Activated CD4-positive, alpha-beta T cell treated with anti-CD3 and anti-CD28 coated beads for 36 hours (primary cell): ENCODE data around the gene SPRED2. TPM values are rescaled to one million over a fixed set of nuclear protein-coding genes. Genes with fewer than 3 reads are reported as not detected.

Experiments used
- ATAC-seq: fragments of 200-7000 bp; cut with Tn5 transposase; one replicate; pipeline ENCODE4 v1.10.0; 2021; ENCODE audit warnings: mild to moderate bottlenecking, moderate library complexity
- CTCF ChIA-PET: fragments of 350-600 bp; sonication (Branson Sonifier 250); formaldehyde crosslinking; loops from one replicate; lab custom pipeline; 2021; ENCODE audit warnings: antibody characterized with exemption; lab: Charles Lee
- POLR2A ChIA-PET: fragments of 350-600 bp; sonication (Branson Sonifier 250); formaldehyde crosslinking; loops from one replicate; lab custom pipeline; 2021; ENCODE audit warnings: antibody characterized with exemption, inconsistent platforms; lab: Charles Lee
- DNase-seq: peaks from one replicate; pipeline ENCODE4 v3.0.0-alpha.2; 2020
- H3K27ac Mint-ChIP-seq: one replicate; pipeline ENCODE4 v1.8.0; 2021; ENCODE audit warnings: mixed read lengths
- H3K27me3 Mint-ChIP-seq: one replicate; pipeline ENCODE4 v1.8.0; 2021; ENCODE audit warnings: mixed read lengths
- H3K36me3 Mint-ChIP-seq: one replicate; pipeline ENCODE4 v1.8.0; 2021; ENCODE audit warnings: low read depth, mixed read lengths
- H3K4me1 Mint-ChIP-seq: one replicate; pipeline ENCODE4 v1.8.0; 2021; ENCODE audit warnings: mixed read lengths
- H3K4me3 Mint-ChIP-seq: one replicate; pipeline ENCODE4 v1.8.0; 2021; ENCODE audit warnings: mild to moderate bottlenecking, moderate library complexity, mixed read lengths
- H3K9me3 Mint-ChIP-seq: one replicate; pipeline ENCODE4 v1.8.0; 2021; ENCODE audit warnings: low read depth, mixed read lengths
- intact Hi-C, 2 experiments: fragments of 100-400 bp; cut with DNase I in 1 of 2; cut with micrococcal nuclease in 1 of 2; formaldehyde crosslinking; loops; one replicate each; pipeline versions ENCODE4 v1.14.2 to v1.15.1; 2022 to 2024; cut with DNase I, micrococcal nuclease
- total RNA-seq, 2 experiments: library from RNA; stranded (reverse); gene quantifications; one replicate each; pipeline ENCODE4 v1.2.3, GENCODE V29; 2021

Gene SPRED2
- total RNA-seq, 2 experiments from 2014 or later = 6.7 to 7.9 TPM

- H3K4me3 Mint-ChIP-seq = no peak overlapping the region
- no peaks in the 10 kb centered on the region for H3K9me3 Mint-ChIP-seq
- ChIA-PET CTCF (interaction anchor here (2.3 kb wide), 1 partner anchor 11 kb away, joined by 12 read pairs; no protein-coding TSS in a partner anchor), POLR2A (no interaction called here)
- H3K36me3 Mint-ChIP-seq = peaks cover 3% of the 10 kb centered on the region
- H3K27ac Mint-ChIP-seq = no peak overlapping the region
- H3K27me3 Mint-ChIP-seq = peaks cover 1% of the 10 kb centered on the region
- DNase-seq = no peak
- intact Hi-C loops = no loop called here
- peaks cover 12% of the 10 kb centered on the region for H3K4me1 Mint-ChIP-seq
- ATAC-seq = no peak
Measured at GRCh38 chr2:65277118-65277517, 155.3 kb downstream of the SPRED2 start.

DNA sequence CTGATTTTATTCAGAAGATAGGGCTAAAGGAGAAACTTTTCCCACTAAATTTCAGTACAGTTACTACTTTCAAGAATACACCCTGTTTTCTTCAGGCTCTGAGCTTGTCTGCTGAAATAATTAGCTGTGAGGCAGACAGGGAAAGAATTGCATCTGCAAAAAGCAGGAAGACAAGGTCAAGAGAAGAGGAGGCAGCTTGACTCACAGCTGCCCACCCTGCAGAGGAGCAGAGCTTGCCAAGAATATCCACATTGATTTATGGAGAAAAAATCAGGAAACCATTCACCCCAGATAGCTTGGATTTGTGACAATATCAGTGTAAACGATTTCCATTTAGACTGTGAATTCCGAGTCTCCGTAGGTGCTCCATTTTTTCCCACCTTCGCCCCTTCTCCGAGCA, 155.8 kb downstream of the SPRED2 start:
- Mint-ChIP-seq H3K9me3 (no peaks in the 10 kb centered on the region), H3K27me3 (peaks cover 1% of the 10 kb centered on the region), H3K4me1 (peaks cover 12% of the 10 kb centered on the region), H3K27ac (no peak overlapping the region), H3K4me3 (no peak overlapping the region), H3K36me3 (peaks cover 7% of the 10 kb centered on the region)
- DNase-seq = no peak
- intact Hi-C loops = no loop called here
- ChIA-PET POLR2A (no interaction called here), CTCF (interaction anchor here (1.1 to 2.3 kb wide), 3 partner anchors 11 to 82 kb away, joined by 4 to 12 read pairs (median 4); no protein-coding TSS in a partner anchor)
- ATAC-seq = no peak

- ChIA-PET POLR2A (no interaction called here), CTCF (interaction anchor here (0.8 to 2.3 kb wide), 4 partner anchors 10 to 83 kb away, joined by 3 to 12 read pairs (median 4); no protein-coding TSS in a partner anchor)
- no peaks in the 10 kb centered on the region for H3K9me3 Mint-ChIP-seq
- DNase-seq (no peak), ATAC-seq (no peak)
- H3K4me3 Mint-ChIP-seq = no peak overlapping the region
- no peak overlapping the region for H3K27ac Mint-ChIP-seq
- H3K27me3 Mint-ChIP-seq = peaks cover 1% of the 10 kb centered on the region
- intact Hi-C loops = no loop called here
- H3K36me3 Mint-ChIP-seq = peaks cover 9% of the 10 kb centered on the region
- H3K4me1 Mint-ChIP-seq = peaks cover 12% of the 10 kb centered on the region
Measured at GRCh38 chr2:65275141-65275915, 157.1 kb downstream of the SPRED2 start.

DNA sequence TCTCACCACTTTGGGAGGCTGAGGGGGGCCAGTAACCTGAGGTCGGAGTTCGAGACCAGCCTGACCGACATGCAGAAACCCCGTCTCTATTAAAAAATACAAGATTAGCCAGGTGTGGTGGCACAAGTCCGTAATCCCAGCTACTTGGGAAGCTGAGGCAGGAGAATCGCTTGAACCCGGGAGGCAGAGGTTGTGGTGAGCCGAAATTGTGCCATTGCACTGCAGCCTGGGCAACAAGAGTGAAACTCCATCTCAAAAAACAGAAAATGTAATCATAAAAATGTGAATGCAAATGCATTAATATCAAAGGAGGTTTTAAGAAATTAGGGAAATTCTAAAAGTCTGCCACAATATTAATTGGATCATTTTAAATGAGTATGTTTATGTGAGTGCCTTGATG, 159.1 kb downstream of the SPRED2 start:
- no peak overlapping the region for H3K4me3 Mint-ChIP-seq
- H3K27ac Mint-ChIP-seq = no peak overlapping the region
- ChIA-PET CTCF (no interaction called here), POLR2A (no interaction called here)
- no peak for ATAC-seq
- intact Hi-C loops = no loop called here
- H3K4me1 Mint-ChIP-seq = peaks cover 5% of the 10 kb centered on the region
- no peak for DNase-seq
- no peaks in the 10 kb centered on the region for H3K9me3 Mint-ChIP-seq
- H3K36me3 Mint-ChIP-seq = peaks cover 19% of the 10 kb centered on the region
- no peaks in the 10 kb centered on the region for H3K27me3 Mint-ChIP-seq

DNA sequence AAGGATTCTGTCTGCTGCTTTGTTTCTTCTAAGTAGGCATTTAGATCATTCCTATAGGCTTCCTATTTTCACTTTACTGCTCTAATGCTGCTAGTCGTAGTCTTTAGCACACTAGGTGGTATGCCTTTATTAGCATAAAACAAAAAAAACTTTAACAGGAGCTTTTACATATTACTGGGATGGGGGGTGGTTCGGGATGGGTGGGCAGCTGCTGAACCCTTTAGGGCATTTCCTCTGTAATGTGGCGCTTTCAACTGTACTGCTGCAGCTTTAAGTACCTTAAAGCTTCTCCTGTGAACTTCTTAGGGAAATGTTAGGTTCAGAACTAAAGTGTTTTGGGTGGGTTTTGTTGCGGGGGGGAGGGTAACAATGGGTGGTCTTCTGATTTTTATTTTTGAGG, 163.4 kb downstream of the SPRED2 start:
- Mint-ChIP-seq H3K4me1 (peaks cover 5% of the 10 kb centered on the region), H3K4me3 (no peak overlapping the region), H3K9me3 (no peaks in the 10 kb centered on the region), H3K27me3 (no peaks in the 10 kb centered on the region), H3K27ac (no peak overlapping the region), H3K36me3 (peaks cover 49% of the 10 kb centered on the region)
- intact Hi-C loops = no loop called here
- ATAC-seq = no peak
- CTCF ChIA-PET = interaction anchor here (1.1 to 1.6 kb wide), 3 partner anchors 14 to 89 kb away, joined by 3 to 5 read pairs (median 3); no protein-coding TSS in a partner anchor
- no peak for DNase-seq
- POLR2A ChIA-PET = no interaction called here

DNA sequence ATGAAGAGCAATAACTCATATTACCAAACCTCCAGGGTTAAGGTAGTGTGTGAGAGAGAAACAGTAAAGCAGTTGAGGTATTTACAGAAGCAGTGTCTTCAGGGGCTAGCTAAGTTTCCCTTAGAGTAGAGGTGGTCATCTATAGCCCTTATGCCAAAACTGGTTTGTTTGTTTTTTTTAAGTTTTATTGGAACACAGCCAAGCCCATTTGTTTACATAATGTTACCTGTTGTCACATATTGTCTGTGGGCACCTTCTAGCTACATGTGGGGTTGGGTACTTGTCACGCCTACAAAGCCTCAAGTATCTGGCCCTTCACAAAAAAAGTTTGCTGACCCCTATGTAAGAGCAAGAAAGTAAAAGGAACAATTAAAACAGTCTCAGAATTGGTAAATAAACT, 165.4 kb downstream of the SPRED2 start:
- peaks cover 5% of the 10 kb centered on the region for H3K4me1 Mint-ChIP-seq
- no peaks in the 10 kb centered on the region for H3K9me3 Mint-ChIP-seq
- intact Hi-C loops = no loop called here
- ATAC-seq (no peak), DNase-seq (no peak)
- H3K27ac Mint-ChIP-seq = no peak overlapping the region
- peaks cover 49% of the 10 kb centered on the region for H3K36me3 Mint-ChIP-seq
- POLR2A ChIA-PET = no interaction called here
- no peak overlapping the region for H3K4me3 Mint-ChIP-seq
- no peaks in the 10 kb centered on the region for H3K27me3 Mint-ChIP-seq
- CTCF ChIA-PET = interaction anchor here (0.8 to 2.4 kb wide), 3 partner anchors 9 to 16 kb away, joined by 3 to 12 read pairs (median 5); no protein-coding TSS in a partner anchor

DNA sequence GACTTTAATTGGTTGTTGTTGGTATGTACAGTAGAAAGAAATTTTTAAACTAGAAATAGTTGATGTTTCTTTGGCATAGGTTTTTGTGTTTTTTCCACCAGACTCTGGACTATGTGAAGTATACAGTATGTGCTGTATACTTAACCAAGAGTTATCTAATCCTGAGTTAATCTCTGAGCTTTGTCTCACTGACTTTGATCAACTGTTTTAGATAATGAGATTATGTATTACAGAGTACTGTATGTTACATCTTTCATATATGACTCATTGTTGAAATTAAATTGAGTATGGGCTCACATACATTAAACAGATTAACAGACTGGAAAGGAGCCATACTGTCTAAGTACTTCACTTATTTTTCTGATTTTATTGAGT, 166.7 kb downstream of the SPRED2 start:
- CTCF ChIA-PET = interaction anchor here (1.2 to 2.4 kb wide), 4 partner anchors 10 to 308 kb away, joined by 3 to 12 read pairs (median 8); no protein-coding TSS in a partner anchor
- no peak overlapping the region for H3K4me3 Mint-ChIP-seq
- no peak overlapping the region for H3K27ac Mint-ChIP-seq
- H3K27me3 Mint-ChIP-seq = no peaks in the 10 kb centered on the region
- peaks cover 51% of the 10 kb centered on the region for H3K36me3 Mint-ChIP-seq
- peaks cover 11% of the 10 kb centered on the region for H3K4me1 Mint-ChIP-seq
- ATAC-seq = no peak
- intact Hi-C loops = loop anchor here (1.0 to 2.0 kb wide), 3 partner anchors 288 to 308 kb away; no protein-coding TSS in a partner anchor
- no peaks in the 10 kb centered on the region for H3K9me3 Mint-ChIP-seq
- no peak for DNase-seq
- POLR2A ChIA-PET = interaction anchor here (1.0 kb wide), 1 partner anchor 164 kb away, joined by 3 read pairs; no protein-coding TSS in a partner anchor

- ChIA-PET CTCF (interaction anchor here (0.7 to 2.4 kb wide), 6 partner anchors 11 to 309 kb away, joined by 3 to 12 read pairs (median 5); no protein-coding TSS in a partner anchor), POLR2A (interaction anchor here (1.0 kb wide), 1 partner anchor 165 kb away, joined by 3 read pairs; no protein-coding TSS in a partner anchor)
- no peaks in the 10 kb centered on the region for H3K9me3 Mint-ChIP-seq
- intact Hi-C loops = loop anchor here (1.0 to 2.0 kb wide), 3 partner anchors 288 to 308 kb away; no protein-coding TSS in a partner anchor
- no peak overlapping the region for H3K4me3 Mint-ChIP-seq
- peaks cover 51% of the 10 kb centered on the region for H3K36me3 Mint-ChIP-seq
- peak; percentile 36 for ATAC-seq
- peaks cover 11% of the 10 kb centered on the region for H3K4me1 Mint-ChIP-seq
- DNase-seq = no peak
- no peak overlapping the region for H3K27ac Mint-ChIP-seq
- no peaks in the 10 kb centered on the region for H3K27me3 Mint-ChIP-seq
Measured at GRCh38 chr2:65264821-65265670, 167.4 kb downstream of the SPRED2 start.

GRCh38 chr2:65263986-65264385, 168.4 kb downstream of the SPRED2 start:
- ATAC-seq (no peak), DNase-seq (no peak)
- peaks cover 11% of the 10 kb centered on the region for H3K4me1 Mint-ChIP-seq
- ChIA-PET POLR2A (no interaction called here), CTCF (interaction anchor here (0.7 to 1.6 kb wide), 9 partner anchors 19 to 326 kb away, joined by 3 to 5 read pairs (median 3); no protein-coding TSS in a partner anchor)
- no peak overlapping the region for H3K27ac Mint-ChIP-seq
- H3K9me3 Mint-ChIP-seq = no peaks in the 10 kb centered on the region
- no peaks in the 10 kb centered on the region for H3K27me3 Mint-ChIP-seq
- peaks cover 49% of the 10 kb centered on the region for H3K36me3 Mint-ChIP-seq
- intact Hi-C loops = loop anchor here in 1 of 2 experiments (2.0 kb wide), 1 partner anchor 309 kb away; no protein-coding TSS in a partner anchor
- H3K4me3 Mint-ChIP-seq = no peak overlapping the region

DNA sequence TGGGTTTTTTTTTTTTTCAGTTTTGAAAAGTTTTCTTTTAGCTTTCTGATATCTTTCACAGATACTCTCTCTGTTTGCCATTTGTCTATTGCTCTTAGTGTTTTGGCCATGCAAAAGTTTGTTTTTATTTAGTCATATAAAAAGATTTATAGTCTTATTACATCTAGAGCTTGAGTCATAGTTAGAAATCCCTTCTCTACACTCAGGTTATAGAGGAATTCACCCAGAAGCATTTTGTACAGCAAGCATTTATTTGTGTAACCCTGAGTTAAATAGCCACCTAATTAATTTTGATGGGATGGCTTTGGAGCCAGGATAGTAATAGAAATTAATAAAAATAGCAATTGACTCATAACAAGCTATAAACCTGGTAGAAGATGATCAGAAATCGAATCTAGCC, 169.1 kb downstream of the SPRED2 start:
- POLR2A ChIA-PET = interaction anchor here (0.7 kb wide), 1 partner anchor 15 kb away, joined by 9 read pairs; no protein-coding TSS in a partner anchor
- peaks cover 47% of the 10 kb centered on the region for H3K36me3 Mint-ChIP-seq
- CTCF ChIA-PET = interaction anchor here (0.7 to 1.6 kb wide), 8 partner anchors 38 to 326 kb away, joined by 3 to 5 read pairs (median 3); no protein-coding TSS in a partner anchor

GRCh38 chr2:65261676-65262075, 170.7 kb downstream of the SPRED2 start:
- H3K4me3 Mint-ChIP-seq = no peak overlapping the region
- no peaks in the 10 kb centered on the region for H3K9me3 Mint-ChIP-seq
- ATAC-seq = no peak
- peak overlapping the region; percentile 7 for H3K27ac Mint-ChIP-seq
- no peaks in the 10 kb centered on the region for H3K27me3 Mint-ChIP-seq
- intact Hi-C loops = no loop called here
- DNase-seq = no peak
- H3K4me1 Mint-ChIP-seq = peaks cover 24% of the 10 kb centered on the region
- H3K36me3 Mint-ChIP-seq = peaks cover 47% of the 10 kb centered on the region
- ChIA-PET CTCF (interaction anchor here (1.1 kb wide), 1 partner anchor 312 kb away, joined by 3 read pairs; no protein-coding TSS in a partner anchor), POLR2A (no interaction called here)

More for the DNA sequence above, 169.1 kb downstream of the SPRED2 start:
- Mint-ChIP-seq H3K4me1 (peaks cover 14% of the 10 kb centered on the region), H3K4me3 (no peak overlapping the region), H3K27ac (no peak overlapping the region), H3K9me3 (no peaks in the 10 kb centered on the region), H3K27me3 (no peaks in the 10 kb centered on the region)
- intact Hi-C loops = no loop called here
- DNase-seq (no peak), ATAC-seq (no peak)
